HG03575 (cell line): Measurements from ENCODE around the gene HDGFL2.

Experiments used
- ATAC-seq: cut with Tn5 transposase; IDR thresholded peaks from one replicate; pipeline ENCODE4 v1.9.1; 2021; ENCODE audit not compliant: unreplicated experiment, insufficient number of reproducible peaks, low FRiP score; ENCODE audit errors: extremely low read depth

HDGFL2 gene

DNA sequence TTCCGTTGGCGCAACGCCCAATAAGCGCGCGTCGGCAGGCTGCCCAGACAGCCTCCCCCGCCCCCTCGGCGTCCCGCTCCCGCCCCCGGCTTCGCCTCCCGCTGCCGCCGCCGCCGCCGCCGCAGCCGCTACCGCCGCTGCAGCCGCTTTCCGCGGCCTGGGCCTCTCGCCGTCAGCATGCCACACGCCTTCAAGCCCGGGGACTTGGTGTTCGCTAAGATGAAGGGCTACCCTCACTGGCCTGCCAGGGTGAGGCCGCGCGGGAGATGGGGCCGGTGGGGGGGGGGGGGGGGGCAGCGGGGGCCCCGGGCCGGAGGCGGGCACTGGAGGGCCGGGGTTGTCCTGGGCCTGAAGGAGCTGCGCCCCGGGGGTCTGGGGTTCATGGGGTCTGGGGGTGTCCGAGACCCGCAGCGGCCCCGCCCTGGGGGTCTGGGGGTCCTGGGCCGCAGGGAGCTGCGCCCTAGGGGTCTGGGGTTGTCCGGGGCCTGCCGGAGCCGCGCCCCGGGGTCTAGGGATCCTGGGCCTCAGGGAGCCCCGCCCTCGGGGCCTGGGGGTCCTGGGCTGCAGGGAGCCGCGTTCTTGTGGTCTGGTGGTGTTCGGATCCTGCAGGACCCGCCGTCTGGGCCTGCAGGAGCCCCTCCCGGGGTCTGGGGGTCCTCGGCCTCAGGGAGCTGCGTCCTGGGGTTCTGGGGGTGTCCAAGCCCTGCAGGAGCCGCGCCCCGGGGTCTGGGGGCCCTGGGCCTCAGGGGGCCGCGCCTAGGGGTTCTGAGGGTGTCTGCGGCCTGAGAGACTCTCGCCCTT, at the start of gene HDGFL2:
Gene HDGFL2, plus strand, starts transcription at position 124 of the 801 bp plus-strand sequence. Its CDS starts 54 bp downstream, at position 178.
- peak; percentile 2 for ATAC-seq

DNA sequence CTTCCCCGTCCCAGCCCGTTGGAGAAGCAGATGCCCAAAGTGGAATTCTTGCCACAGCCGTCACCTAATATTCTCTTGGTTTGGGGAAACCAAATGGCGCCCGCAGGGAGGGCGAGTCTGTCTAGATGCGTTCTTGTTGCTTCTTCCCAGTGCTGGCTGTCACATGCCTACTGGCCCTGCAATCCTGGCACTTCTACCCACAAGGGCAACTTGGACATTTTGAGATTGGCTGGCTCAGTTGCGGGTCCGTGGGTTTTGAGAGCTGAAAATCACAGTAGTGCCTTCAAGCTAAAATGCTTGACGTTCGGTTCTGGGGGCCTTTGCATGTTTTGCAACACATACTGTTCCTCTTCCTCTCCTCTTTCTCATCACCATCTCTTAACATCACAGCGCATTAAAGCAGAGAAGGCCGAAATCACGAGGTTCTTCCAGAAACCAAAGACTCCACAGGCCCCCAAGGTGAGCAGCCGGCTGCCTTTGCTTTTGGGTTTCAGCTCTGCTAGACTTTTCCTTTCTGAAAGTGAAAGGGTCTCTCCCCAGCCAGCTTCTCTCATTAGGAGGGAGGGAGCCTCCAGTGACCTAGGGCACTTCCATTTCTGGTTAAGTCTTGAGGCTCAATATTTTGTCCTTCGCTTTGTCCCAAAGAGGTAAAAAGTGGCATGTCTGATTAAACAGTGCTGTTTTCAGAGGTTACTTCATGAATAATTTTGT, 48.5 kb upstream of the HDGFL2 start:
- no peak for ATAC-seq

DNA sequence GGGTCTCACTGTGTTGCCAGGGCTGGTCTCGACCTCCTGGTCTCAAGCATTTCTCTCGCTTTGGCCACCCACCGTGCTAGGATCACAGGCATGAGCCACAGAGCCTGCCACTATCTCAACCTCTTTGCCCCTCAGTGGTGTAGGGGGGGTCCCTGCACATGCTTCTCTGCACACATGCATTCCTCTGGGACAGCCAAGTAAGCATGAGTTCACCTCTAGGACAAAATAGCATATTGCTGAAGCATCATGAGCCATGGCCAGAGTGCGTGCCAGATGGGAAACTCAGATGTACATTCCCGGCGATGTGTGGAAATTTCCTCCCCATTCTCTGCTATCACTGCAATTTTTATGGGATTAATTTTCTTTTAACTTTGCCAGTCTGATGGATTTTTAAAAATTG, 46.6 kb upstream of the HDGFL2 start:
- ATAC-seq: no peak

DNA sequence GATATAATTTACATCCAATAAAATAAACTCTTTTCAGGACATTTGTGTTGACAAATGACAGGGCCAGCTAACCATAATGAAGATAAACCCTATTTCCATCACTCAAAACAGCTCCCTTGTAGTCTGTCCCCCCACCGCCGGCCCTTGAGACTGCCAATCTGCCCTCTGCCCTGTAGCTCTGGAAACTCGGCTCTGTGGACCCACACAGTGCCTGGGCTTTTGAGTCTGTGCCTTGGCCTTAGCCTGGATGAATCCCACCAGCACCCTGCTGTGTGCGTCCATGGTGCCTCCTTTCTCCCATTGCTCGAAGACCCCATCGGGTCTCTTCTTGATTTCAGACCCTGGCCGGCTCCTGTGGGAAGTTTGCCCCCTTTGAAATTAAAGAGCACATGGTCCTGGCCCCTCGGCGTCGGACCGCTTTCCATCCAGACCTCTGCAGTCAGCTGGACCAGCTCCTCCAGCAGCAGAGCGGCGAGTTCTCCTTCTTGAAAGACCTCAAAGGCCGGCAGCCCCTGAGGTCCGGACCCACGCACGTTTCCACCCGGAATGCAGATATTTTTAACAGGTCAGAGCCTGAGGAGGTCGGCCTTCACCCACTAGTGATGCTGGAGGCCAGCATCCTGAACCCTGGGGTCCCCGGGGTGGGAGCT, 43.6 kb upstream of the HDGFL2 start:
- ATAC-seq: no peak

DNA sequence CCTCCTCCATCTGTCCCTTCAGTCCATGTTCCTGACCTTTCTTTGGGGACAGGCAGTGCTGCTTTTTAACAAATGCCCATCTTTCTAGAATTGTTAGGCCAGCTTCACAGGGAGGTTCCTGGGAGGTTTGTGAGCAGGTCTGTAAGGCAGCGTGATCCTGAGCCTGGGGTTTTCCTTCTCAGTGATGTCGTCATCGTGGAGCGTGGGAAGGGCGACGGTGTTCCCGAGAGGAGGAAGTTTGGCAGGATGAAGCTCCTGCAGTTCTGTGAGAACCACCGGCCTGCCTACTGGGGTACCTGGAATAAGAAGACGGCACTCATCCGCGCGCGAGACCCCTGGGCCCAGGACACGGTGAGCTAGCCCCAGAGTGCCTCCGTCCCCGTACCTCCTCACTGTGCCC, 42.8 kb upstream of the HDGFL2 start:
- no peak for ATAC-seq

DNA sequence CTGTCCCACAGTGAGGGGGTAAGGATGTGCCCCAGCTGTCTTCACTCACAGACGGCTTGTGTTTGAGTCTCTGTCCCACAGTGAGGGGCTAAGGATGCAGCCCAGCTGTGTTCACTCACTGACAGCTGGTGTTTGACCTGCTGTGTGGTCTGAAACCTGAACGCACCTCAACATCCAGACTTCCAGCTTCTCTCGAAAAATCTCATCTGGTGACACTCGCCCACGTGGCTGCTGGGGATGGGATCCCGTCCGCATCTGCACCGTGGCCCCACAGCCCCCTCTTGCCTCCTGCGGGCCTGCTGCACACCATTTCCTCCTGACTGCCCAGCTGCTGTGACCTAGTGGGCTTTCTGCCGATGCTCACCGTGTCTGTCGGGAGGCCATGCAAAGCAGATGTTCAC, 42.3 kb upstream of the HDGFL2 start:
- no peak for ATAC-seq

DNA sequence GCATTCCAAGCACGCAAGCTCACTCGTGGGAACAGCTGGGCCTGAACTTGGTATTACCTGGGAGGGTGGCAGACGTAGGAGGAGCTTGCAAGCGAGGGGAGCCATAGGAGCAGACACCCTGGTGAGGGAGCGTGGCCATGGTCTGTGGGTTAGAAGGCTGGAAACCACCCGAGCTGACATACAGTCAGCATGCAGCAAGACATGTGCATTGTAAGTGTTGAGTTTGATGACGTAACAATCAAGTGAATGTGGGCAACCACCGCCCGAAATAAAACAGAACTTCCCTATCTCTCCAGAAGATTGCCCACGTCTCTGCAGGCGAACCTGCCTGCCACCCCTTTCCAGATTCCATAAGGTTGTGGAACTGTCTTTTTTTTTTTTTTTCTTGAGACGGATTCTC, 41.3 kb upstream of the HDGFL2 start:
- no peak for ATAC-seq

DNA sequence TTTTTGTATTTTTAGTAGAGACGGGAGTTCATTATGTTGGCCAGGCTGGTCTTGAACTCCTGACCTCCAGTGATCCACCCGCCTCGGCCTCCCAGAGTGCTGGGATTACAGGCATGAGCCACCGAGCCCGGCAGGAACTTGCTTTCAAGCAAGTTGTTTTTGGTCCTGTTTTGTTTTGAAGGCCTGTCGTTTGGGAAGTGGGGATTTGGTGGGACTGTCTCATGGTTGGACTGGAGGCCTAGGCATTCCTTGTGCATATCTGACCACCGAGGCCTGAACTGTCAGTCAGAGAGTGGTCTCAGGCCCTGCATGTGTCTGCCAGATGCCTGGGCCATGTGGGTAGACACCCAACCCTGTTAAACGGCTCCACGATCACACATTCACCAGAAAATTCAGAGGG, 40.8 kb upstream of the HDGFL2 start:
- ATAC-seq: no peak

DNA sequence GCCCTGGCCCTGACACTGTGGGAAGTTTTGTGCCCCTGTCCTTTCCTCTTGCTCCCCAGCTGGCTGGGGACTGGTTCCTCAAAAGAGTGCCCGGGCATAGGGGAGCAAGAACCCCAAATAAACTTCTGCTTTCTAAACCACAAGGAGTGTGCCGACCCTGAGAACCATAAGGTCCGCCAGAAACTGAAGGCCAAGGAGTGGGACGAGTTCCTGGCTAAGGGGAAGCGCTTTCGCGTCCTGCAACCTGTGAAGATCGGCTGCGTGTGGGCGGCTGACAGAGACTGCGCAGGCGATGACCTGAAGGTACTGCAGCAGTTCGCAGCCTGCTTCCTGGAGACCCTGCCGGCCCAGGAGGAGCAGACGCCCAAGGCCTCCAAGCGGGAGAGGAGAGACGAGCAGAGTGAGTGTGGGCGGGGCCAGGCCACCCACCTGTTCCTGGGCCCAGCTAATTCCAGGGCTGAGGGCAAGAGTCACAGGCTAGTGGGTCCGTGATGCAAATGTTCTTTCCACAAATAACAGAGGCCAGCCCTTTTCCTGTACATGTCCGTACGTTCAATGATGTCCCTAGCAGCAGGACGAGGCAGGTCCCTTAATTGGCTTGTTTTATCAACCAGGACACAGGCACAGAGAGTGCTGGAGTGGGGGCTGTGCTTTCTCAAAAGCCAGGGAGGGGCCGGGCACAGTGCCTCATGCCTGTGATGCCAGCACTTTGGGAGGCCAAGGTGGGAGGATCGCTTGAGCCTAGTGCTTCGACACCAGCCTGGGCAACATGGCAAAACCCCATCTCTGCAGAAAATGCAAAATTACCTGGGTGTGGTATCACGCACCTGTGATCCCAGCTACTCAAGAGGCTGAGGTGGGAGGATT, 40.1 kb upstream of the HDGFL2 start:
- ATAC-seq: no peak

DNA sequence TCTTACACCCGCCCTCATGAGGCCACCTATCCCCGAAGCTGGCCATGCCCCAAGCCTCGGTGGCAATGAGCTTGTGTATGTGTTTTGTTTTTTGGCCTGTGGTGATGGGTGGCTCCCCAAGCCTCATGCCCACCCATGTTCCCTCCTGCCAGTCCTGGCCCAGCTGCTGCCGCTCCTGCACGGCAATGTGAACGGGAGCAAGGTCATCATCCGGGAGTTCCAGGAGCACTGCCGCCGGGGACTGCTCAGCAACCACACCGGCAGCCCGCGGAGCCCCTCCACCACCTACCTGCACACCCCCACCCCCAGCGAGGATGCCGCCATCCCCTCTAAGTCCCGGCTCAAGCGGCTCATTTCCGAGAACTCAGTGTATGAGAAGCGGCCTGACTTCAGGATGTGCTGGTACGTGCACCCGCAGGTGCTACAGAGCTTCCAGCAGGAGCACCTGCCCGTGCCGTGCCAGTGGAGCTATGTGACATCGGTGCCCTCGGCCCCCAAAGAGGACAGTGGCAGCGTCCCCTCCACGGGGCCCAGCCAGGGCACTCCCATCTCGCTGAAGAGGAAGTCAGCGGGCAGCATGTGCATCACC, 39.1 kb upstream of the HDGFL2 start:
- no peak for ATAC-seq

DNA sequence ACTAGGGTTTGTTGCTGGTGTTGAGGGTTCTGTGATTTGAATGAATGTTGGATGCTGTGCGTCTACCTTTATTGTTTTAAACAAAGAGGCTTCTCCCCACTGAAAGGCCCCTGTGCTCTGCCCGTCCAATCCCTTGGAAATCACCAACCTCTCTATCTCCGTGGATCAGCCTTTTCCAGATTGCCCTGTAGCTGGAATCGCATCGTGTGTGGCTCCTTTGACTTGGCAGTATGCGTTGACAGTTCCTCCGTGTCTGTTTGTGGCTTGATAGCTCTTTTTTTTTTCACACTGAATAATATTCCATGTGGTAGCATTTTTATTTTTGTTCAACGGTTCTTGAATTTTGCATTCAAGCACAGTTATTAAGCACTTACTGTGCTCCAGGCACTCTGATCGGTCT, 37.7 kb upstream of the HDGFL2 start:
- no peak for ATAC-seq

DNA sequence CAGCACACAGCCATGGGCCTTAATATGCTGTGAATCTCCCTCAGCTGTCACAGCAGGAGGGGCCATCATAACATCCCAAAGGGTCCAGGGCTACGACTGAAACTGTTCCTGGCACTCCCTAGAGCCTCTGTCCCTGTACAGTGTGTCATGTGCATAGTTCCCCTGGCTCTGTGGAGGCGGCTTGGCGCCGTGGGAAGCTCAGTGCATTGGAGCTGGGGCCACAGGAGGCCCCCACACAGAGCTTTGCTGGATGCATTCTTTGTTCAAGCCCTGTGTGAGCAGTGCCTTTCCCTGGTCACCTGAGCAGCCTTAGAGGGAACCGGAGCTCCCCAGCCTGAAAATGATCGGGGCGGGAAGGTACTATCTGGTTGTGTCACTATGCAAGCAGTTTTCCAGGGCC, 35.9 kb upstream of the HDGFL2 start:
- no peak for ATAC-seq

DNA sequence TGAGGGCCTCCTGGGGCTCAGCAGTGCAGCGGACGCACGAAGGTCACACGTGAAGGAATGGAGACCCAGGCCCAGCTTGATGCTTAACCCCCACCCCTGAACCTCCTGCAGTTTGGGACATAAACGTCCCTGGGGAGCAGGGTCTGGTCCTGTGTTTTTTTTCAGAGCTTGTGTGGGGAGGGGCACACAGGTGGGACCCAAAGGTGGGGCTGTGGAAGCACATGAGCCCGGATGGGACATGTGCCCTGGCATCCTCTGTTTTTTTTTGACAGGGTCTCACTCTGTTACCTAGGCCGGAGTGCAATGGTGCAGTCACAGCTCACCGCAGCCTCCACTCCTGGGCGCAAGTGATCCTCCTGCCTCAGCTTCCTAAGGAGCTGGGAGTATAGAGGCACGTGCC, 35.0 kb upstream of the HDGFL2 start:
- no peak for ATAC-seq

DNA sequence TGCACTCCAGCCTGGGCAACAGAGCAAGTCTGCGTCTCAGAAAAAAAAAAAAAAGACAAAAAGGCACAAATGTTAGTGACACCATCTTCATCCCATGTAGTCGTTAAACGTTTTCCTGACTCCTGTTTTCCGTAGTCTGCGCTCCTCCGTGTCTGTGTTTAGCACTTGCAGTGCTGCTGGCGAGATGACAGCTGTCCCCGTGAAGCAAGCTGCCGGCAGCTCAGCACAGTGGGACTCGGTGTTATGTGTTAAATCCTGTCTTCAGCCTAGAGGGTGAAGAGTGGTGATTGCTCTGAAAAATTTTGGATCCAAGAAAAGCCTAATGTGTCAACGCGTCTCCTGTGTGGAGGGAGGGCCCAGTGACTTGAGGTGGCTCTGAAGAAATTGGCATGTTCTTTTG, 32.9 kb upstream of the HDGFL2 start:
- ATAC-seq: no peak

DNA sequence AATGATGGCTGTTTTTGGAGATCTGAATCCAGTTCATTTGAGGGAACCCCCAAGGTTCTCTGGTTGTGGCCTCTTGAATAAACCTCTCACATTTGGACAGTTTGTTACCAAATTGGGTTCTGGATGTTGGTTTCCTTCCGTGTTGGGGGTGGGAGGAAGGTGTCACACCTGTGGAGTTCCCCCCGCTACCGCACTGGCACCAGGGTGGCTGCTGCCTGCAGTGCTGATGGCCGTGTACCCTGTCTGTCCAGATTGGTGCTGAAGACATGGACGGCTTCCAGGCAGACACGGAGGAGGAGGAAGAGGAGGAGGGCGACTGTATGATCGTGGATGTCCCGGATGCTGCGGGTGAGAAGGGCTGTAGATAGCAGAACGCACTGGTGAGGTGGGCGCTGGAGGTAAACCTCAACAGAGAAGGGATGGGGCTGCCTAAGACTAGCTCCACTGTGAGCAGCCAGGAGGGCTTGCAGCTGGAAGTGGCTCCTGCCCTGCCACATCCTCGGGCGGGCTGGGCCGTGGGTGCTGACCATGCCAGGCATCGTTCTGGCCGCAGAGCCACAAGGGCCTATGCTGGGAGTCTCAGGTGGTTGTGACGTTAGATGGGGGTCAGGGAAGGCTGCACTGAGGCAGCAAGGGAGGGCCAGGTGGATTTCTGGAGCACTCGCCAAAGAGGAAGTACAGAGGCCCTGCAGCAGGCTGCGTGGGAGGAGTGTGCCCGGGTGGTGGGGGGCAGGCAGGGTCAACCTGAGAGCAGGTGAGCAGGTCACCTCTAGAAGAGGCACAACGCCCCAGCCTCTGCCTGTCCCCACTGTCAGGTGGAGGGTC, 29.9 kb upstream of the HDGFL2 start:
- ATAC-seq: no peak

DNA sequence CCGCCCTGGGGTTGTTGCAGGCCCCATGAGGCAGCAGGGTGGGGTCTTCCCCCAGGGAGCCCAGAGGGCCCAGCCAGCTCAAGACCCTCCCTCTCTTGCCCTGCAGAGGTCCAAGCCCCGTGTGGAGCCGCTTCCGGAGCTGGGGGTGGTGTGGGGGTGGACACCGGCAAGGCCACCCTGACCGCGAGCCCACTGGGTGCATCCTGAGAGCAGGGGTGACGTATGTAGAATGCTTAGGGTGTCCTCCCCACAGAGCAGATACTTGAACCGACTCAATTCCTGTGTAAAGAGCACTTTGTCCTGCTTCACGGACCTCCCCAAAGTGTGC, 29.3 kb upstream of the HDGFL2 start:
- ATAC-seq: no peak

DNA sequence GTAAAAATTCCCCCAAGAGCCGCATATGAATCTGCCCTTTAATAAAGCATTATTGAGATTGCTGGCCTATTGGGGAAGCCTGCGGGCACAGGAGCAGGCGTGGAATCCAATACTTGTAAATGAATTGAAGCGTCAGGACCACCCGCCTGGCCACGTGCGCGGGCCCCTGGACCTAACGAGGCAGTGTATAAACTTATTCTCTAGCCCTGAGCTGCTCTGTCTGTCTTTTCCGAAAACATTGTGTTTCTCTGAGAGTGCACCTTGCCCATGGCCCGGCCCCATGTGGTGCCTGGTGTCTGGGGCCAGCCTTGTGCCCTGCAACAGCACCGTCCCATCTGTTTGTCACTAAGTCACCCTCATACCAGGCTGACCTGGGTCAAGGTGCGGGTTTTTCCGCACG, 28.9 kb upstream of the HDGFL2 start:
- ATAC-seq: no peak
